ENCODE results near the gene DDT. TPM values are rescaled to one million over a fixed set of nuclear protein-coding genes. Genes with fewer than 3 reads are reported as not detected.
"Not testable (repeated sequence)": the region's sequence is repeated elsewhere in the genome, so short reads cannot be mapped to it uniquely, and the experiment has no call there.

Gene DDT
- total RNA-seq (ENCODE audit: low replicate concordance): 34.5 and 85.3 TPM in 2 replicates

DNA sequence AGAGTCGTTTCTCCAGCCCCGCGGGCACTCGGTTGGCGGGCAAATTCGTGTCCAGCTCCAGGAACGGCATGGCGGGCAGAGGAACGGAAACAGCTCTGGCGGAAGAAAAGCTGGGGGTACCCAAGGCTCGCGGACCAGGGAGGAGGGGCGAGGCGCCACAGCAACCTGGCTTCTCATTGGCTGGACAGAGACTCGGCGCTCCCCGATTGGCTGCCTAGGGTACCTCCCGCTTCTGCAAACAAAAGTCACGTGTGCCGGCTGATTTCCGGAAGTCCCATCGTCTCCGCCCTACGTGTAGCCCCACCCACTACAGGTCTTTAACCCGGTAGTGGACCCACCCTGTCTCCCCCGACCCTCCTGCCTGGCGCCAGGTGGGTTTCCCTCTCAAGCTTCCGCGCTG is at the start of gene DDT:
Gene DDT, minus strand, starts transcription at position 97 of the 400 bp plus-strand sequence. Its CDS starts 27 bp downstream, at position 70.
- H3K4me1 ChIP-seq; H3K4me2 ChIP-seq; H3K9me3 Mint-ChIP-seq; H3K27ac ChIP-seq; H3K36me3 ChIP-seq; H2AFZ ChIP-seq (replicated peaks); H3K27me3 ChIP-seq; H3K27ac Mint-ChIP-seq; H3K9ac ChIP-seq; H3K4me3 Mint-ChIP-seq; H3F3A ChIP-seq (ENCODE audit: low read depth); H3K9me3 ChIP-seq (ENCODE audit: low read depth); H4K20me1 ChIP-seq (ENCODE audit: low read depth); H3K4me1 Mint-ChIP-seq; H3K4me3 ChIP-seq; DNase-seq (ENCODE audit: low spot score); H3K27me3 Mint-ChIP-seq (ENCODE audit: insufficient read depth, low read depth); H3K79me2 ChIP-seq (ENCODE audit: low read depth): not testable (repeated sequence)
- peaks cover 15% of the 10 kb centered on the region for H3K36me3 Mint-ChIP-seq

DNA sequence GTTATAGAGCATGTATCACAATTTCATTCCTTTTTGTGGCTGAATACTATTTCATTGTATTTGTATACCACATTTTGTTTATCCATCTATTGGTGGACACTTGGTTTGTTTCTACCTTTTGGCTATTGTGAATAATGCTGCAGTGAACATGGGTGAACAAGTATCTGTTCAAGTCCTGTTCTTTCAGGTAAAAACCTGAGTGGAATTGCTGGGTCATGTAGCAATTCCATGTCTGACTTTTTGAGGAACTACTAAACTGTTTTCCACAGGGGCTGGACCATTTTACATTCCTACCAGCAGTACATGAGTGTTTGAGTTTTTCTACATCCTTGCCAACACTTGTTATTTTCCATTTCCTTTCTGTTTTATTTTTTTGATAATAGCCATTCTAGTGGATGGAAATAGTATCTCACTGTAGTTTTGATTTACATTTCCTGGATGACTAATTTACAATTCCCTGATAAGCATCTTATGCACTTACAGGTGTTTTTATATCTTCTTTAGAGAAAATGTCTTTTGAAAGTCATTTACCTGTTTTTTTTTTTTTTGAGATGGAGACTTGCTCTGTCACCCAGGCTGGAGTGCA is 49.1 kb upstream of the DDT start:
- Histone ChIP-seq H2AFZ (replicated peaks) (no peak overlapping the region), H3K4me3 (no peak overlapping the region), H3K4me1 (no peaks in the 10 kb centered on the region), H3K4me2 (no peak overlapping the region), H3K27ac (no peak overlapping the region), H3K9me3 (ENCODE audit: low read depth) (no peaks in the 10 kb centered on the region), H3K27me3 (no peaks in the 10 kb centered on the region), H3F3A (ENCODE audit: low read depth) (no peaks in the 10 kb centered on the region), H3K36me3 (no peaks in the 10 kb centered on the region), H3K9ac (no peak overlapping the region), H4K20me1 (ENCODE audit: low read depth) (peaks cover 10% of the 10 kb centered on the region), H3K79me2 (ENCODE audit: low read depth) (peaks cover 85% of the 10 kb centered on the region)
- peaks cover 13% of the 10 kb centered on the region for H3K36me3 Mint-ChIP-seq
- no peaks in the 10 kb centered on the region for H3K27me3 Mint-ChIP-seq (ENCODE audit: insufficient read depth, low read depth)
- H3K27ac Mint-ChIP-seq: no peak overlapping the region
- H3K4me3 Mint-ChIP-seq: no peak overlapping the region
- TF ChIP-seq EZH2 (IDR thresholded peaks at IDR 0.05) (no peak), EZH2phosphoT487 (IDR thresholded peaks at IDR 0.05) (no peak)
- TF ChIP-seq, protein P1, sequence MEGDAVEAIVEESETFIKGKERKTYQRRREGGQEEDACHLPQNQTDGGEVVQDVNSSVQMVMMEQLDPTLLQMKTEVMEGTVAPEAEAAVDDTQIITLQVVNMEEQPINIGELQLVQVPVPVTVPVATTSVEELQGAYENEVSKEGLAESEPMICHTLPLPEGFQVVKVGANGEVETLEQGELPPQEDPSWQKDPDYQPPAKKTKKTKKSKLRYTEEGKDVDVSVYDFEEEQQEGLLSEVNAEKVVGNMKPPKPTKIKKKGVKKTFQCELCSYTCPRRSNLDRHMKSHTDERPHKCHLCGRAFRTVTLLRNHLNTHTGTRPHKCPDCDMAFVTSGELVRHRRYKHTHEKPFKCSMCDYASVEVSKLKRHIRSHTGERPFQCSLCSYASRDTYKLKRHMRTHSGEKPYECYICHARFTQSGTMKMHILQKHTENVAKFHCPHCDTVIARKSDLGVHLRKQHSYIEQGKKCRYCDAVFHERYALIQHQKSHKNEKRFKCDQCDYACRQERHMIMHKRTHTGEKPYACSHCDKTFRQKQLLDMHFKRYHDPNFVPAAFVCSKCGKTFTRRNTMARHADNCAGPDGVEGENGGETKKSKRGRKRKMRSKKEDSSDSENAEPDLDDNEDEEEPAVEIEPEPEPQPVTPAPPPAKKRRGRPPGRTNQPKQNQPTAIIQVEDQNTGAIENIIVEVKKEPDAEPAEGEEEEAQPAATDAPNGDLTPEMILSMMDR (IDR thresholded peaks at IDR 0.05): no peak
- no peak for DNase-seq (ENCODE audit: low spot score)
- no peaks in the 10 kb centered on the region for H3K4me1 Mint-ChIP-seq
- peaks cover 2% of the 10 kb centered on the region for H3K9me3 Mint-ChIP-seq

DNA sequence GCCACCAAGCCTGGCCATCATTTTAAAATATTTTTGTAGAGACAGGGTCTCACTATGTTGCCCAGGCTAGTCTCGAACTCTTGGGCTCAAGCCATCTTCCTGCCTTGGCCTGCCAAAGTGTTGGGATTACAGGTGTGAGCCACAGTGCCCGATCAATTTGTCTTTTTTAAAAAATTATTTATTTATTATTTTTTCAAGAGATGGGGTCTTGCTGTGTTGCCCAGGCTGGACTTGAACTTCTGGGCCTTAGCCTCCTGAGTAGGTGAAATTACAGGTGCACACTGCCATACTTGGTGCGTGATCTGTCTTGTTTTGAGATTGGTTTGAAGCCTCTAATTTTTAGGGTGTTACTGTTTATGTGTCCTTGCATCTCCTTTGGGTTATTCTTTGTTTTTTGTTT is 47.1 kb upstream of the DDT start:
- Mint-ChIP-seq H3K9me3 (peaks cover 2% of the 10 kb centered on the region), H3K36me3 (peaks cover 21% of the 10 kb centered on the region), H3K27me3 (ENCODE audit: insufficient read depth, low read depth) (no peaks in the 10 kb centered on the region), H3K4me3 (no peak overlapping the region), H3K4me1 (no peaks in the 10 kb centered on the region), H3K27ac (no peak overlapping the region)
- Histone ChIP-seq H3K36me3 (no peaks in the 10 kb centered on the region), H3K9me3 (ENCODE audit: low read depth) (no peaks in the 10 kb centered on the region), H3K4me3 (no peak overlapping the region), H3K27ac (no peak overlapping the region), H3F3A (ENCODE audit: low read depth) (no peaks in the 10 kb centered on the region), H3K4me1 (no peaks in the 10 kb centered on the region), H3K9ac (no peak overlapping the region), H4K20me1 (ENCODE audit: low read depth) (peaks cover 10% of the 10 kb centered on the region), H3K79me2 (ENCODE audit: low read depth) (peaks cover 89% of the 10 kb centered on the region), H3K27me3 (no peaks in the 10 kb centered on the region), H3K4me2 (no peak overlapping the region), H2AFZ (replicated peaks) (no peak overlapping the region)
- DNase-seq (ENCODE audit: low spot score): no peak
- TF ChIP-seq, protein P1 (IDR thresholded peaks at IDR 0.05): no peak
- TF ChIP-seq EZH2 (IDR thresholded peaks at IDR 0.05) (no peak), EZH2phosphoT487 (IDR thresholded peaks at IDR 0.05) (no peak)

DNA sequence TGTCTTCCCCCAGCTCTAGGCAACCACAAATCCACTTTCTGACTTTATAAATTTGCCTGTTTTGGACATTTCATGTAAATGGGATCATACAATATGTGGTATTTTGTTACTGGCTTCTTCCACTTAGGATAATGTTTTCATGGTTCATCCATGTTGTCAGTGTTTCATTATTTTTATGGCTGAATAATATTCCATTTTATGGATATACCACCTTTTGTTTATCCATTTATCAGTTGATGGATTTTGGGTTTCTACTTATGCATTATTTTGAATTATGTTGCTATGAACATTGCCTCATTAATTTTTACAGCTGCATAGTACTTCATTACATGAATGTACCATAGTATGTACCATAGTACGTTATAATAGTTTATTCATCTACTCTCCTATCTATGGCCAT is 41.9 kb upstream of the DDT start:
- H3K4me3 Mint-ChIP-seq: no peak overlapping the region
- Histone ChIP-seq H3K4me1 (peaks cover 8% of the 10 kb centered on the region), H3K9ac (no peak overlapping the region), H3K27me3 (no peaks in the 10 kb centered on the region), H4K20me1 (ENCODE audit: low read depth) (peaks cover 5% of the 10 kb centered on the region), H3K4me2 (no peak overlapping the region), H3K79me2 (ENCODE audit: low read depth) (peaks cover 89% of the 10 kb centered on the region), H3F3A (ENCODE audit: low read depth) (peaks cover 12% of the 10 kb centered on the region), H3K9me3 (ENCODE audit: low read depth) (no peaks in the 10 kb centered on the region), H3K36me3 (no peaks in the 10 kb centered on the region), H3K4me3 (no peak overlapping the region), H2AFZ (replicated peaks) (no peak overlapping the region), H3K27ac (no peak overlapping the region)
- H3K9me3 Mint-ChIP-seq: peaks cover 4% of the 10 kb centered on the region
- no peak for DNase-seq (ENCODE audit: low spot score)
- H3K4me1 Mint-ChIP-seq: peaks cover 10% of the 10 kb centered on the region
- H3K27ac Mint-ChIP-seq: no peak overlapping the region
- TF ChIP-seq EZH2phosphoT487 (IDR thresholded peaks at IDR 0.05) (no peak), EZH2 (IDR thresholded peaks at IDR 0.05) (no peak)
- TF ChIP-seq, protein P1 (IDR thresholded peaks at IDR 0.05): no peak
- H3K27me3 Mint-ChIP-seq (ENCODE audit: insufficient read depth, low read depth): no peaks in the 10 kb centered on the region
- H3K36me3 Mint-ChIP-seq: peaks cover 14% of the 10 kb centered on the region

All from neural progenitor cell (in vitro differentiated cells).